Eye (tissue), 1 donor: ENCODE results near the gene BCO1.

Experiments used
- DNase-seq: peaks from one replicate; pipeline ENCODE4 v3.0.0-alpha.2; 2015

The BCO1 gene

DNA sequence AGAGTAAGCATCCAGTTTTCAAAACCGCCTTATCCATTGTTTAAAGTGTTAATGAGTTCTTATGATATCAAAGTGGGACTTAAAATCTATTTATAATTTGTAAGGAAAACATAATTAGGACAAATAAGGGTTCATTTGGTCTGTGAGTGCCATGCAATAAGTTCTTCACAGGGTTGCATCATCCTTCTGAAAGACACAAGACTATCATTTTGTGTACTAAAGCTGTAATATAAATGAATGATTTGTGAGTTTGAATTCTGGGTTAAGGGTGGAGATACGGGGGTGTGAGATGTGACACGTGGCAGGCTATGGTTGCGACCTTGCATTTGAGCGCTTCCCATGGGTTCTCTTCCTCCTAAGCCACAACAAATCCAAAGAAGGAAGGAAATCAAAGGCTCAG is 83.0 kb downstream of the BCO1 start:
- no peak for DNase-seq

DNA sequence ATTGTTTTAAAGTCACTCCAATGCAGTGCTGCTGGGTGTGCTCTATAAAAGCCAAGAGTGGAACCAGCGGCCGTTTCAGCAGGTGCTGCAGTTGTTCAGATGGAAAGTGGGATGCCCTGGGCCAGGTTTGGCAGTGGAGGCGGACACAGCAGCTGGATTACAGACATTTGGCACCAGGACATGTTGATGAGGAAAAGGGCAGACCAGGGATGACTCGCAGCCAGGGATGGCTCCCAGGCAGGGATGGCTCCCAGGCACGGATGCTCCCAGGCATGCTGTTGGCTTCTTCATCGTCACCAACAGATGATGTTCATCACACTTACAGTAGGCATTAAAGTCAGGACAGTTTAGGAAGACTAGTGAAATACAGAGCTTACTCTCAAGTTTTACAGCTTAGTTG is 86.3 kb downstream of the BCO1 start:
- DNase-seq = no peak

DNA sequence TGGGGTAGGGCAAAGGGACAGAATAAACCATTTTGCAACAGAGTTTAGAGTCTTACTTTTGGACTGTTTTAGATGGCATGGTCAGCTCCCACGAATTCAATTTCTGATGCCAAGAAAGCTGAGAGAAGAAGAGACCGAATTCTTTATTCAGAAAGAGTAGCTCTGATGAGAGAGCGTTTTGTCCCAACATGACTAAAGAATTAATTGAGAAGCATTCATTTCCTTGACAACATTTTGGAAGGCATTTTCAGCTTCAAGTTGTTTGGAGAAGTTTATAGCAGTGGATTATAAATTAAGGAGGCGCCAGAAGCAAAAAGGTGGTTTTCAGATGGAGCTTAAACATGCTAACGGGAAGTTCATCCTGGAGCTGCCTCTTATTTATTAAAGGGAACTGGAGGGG is 88.5 kb downstream of the BCO1 start:
- DNase-seq = no peak

DNA sequence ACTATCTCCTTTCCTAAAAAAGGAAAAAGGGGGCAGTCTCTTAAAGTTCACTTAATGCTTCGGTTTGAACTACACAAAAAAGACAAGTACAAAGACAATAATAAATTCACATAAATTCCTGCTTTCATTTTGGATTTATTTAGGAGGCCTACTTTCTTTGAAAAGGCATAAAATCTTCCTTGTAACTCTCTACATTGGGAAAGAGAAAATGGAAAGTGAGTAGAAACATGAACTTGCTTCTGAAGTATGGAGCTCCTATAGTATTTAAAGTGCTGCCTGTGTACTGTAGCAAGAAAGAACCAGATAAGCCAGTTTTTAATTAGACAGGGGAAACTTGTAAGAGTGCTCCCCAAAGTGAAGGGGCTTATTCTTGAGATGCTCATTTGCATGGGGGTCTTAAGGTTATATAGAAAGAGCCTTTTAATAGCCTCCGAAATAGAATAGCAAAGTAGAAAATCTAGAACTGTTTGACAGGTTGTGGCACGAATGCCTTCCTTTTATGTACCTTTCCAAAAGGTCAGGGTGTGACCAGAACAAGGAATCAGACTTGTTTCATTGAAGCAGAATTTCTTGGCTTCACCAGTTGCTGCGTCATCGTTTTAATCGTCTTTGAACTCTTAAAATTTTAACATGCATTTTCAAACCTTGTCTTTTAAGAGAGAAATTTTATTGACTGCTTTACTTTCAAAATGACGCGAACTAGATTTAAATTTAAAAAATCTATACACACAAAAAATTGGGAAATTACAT is 89.1 kb downstream of the BCO1 start:
- no peak for DNase-seq

DNA sequence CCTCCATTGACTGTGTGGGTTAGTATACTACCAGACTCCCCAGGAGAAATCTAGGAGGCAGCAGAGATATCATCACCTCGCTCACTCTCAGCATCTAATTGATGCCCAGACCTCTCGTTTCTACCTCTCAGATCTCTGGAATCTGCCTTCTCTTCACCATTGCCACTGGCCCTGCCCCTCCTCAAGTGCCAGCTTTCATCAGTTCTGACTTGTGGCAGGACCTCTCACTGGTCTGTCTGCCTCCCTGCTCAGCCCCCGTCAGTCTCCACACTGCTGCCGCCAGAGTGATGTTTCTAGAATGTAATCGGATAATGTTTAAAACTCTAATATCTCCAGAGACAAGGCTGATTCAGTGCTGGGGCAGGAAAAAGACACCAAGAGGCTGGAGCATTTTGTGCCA is 91.5 kb downstream of the BCO1 start:
- DNase-seq = no peak

DNA sequence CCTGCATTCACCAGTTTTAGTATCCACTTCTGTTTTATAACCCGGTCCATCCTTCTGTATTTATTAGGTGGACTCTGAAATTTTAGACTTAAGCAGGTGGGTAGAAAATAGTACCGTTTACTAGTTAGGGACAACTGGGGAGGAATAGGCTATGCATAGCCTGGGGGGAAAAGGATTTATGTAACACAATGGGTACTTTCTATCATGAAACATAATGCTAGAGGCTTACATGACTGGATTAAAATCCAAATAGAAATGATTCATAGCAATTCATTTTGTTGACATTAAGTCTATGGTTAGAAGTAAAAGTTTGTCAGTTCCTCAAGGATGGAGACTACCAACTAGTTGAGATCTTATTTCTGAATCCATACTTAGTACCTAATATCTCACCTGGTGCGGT is 94.9 kb downstream of the BCO1 start:
- no peak for DNase-seq

DNA sequence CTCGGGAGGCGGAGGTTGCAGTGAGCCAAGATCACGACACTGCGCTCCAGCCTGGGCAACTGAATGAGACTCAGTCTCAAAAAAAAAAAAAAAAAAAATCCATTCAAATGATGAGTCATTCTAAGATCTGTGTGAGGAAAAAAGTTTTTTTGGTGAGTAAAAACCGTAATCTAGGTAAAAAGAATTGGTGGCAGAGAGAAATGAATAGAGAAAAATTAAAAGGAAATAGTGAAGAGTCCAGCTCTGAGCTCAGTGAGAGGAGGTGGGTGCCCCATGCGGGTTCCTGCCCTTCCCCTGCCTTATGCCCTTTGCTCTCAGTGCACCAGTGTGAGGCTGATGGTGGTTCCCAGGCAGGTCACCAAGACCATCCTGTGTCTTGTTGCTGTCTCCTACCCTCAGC is 97.2 kb downstream of the BCO1 start:
- no peak for DNase-seq

DNA sequence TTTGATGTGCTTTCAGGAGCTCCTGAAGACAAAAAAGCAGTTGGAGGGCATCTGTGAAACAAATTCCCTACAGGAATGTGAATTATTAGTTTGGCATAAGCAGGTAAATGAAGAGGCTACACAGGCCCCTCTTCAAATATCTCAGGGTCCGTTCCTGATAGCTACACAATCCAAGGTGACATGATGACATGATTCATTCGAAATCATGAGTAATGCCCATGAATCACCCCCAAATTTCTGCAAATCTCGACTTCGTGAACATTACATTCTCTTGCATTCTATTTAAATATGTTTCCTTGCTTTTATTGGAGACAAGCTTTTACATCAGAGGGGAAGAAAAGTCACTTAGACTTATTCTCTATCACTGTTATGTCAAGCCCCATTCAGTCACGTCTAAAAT is 98.6 kb downstream of the BCO1 start:
- DNase-seq = no peak
